ENCODE results near the gene CD163.

The CD163 gene

GRCh38 chr12:7433276-7433822, 70.2 kb downstream of the CD163 start (continued):
- no peak for TF ChIP-seq ZNF560 (tag by site-specific recombination; IDR thresholded peaks at IDR 0.05; ENCODE audit: borderline replicate concordance)
- no peak for TF ChIP-seq ZNF211 (tag by site-specific recombination; IDR thresholded peaks at IDR 0.05; ENCODE audit: low read depth)
- no peak for TF ChIP-seq HOXD13 (CRISPR knock-in tag; IDR thresholded peaks at IDR 0.05; ENCODE audit: borderline replicate concordance)
- TF ChIP-seq ZNF155 (tag by site-specific recombination; IDR thresholded peaks at IDR 0.05), result no peak
- 0 out of 2 replicates have a peak, but pooled peaks have one; percentile 33 for TF ChIP-seq ZNF600 (tag by site-specific recombination; IDR thresholded peaks at IDR 0.05)
- TF ChIP-seq ZNF514 (tag by site-specific recombination; IDR thresholded peaks at IDR 0.05), result no peak
- TF ChIP-seq YY2 (tag by site-specific recombination; IDR thresholded peaks at IDR 0.05), result peak; percentile 69
- TF ChIP-seq ZNF174 (tag by site-specific recombination; IDR thresholded peaks at IDR 0.05), result no peak
- no peak for TF ChIP-seq MZF1 (tag by site-specific recombination; IDR thresholded peaks at IDR 0.05; ENCODE audit: borderline replicate concordance)
- no peak for TF ChIP-seq EGR2 (tag by site-specific recombination; IDR thresholded peaks at IDR 0.05; ENCODE audit: low read depth)
- TF ChIP-seq ZNF555 (tag by site-specific recombination; conservative IDR thresholded peaks at IDR 0.05), result no peak
- TF ChIP-seq ZNF621 (tag by site-specific recombination; IDR thresholded peaks at IDR 0.05), result no peak
- TF ChIP-seq ZNF341 (tag by site-specific recombination; IDR thresholded peaks at IDR 0.05; ENCODE audit: low read depth), result no peak
- TF ChIP-seq HOXC10 (CRISPR knock-in tag; IDR thresholded peaks at IDR 0.05), result no peak
- TF ChIP-seq ZNF830 (tag by site-specific recombination; IDR thresholded peaks at IDR 0.05; ENCODE audit: low read depth), result no peak
- 0 out of 2 replicates have a peak, but pooled peaks have one; percentile 16 for TF ChIP-seq ZBTB17 (tag by site-specific recombination; IDR thresholded peaks at IDR 0.05)
- TF ChIP-seq ZNF221 (tag by site-specific recombination; IDR thresholded peaks at IDR 0.05; ENCODE audit: borderline replicate concordance), result no peak
- TF ChIP-seq ZNF157 (tag by site-specific recombination; IDR thresholded peaks at IDR 0.05), result no peak
- peak; percentile 68 for TF ChIP-seq ZBTB21 (tag by site-specific recombination; IDR thresholded peaks at IDR 0.05)
- TF ChIP-seq ZBTB44 (tag by site-specific recombination; IDR thresholded peaks at IDR 0.05), result no peak
- TF ChIP-seq ZNF433 (tag by site-specific recombination; IDR thresholded peaks at IDR 0.05; ENCODE audit: low read depth), result no peak
- no peak for TF ChIP-seq ZSCAN30 (tag by site-specific recombination; IDR thresholded peaks at IDR 0.05)
- no peak for TF ChIP-seq GLIS1 (tag by site-specific recombination; IDR thresholded peaks at IDR 0.05)
- TF ChIP-seq ZEB2 (tag by site-specific recombination; IDR thresholded peaks at IDR 0.05), result no peak
- TF ChIP-seq ZNF521 (tag by site-specific recombination; IDR thresholded peaks at IDR 0.05), result no peak
- TF ChIP-seq PATZ1 (tag by site-specific recombination; IDR thresholded peaks at IDR 0.05), result no peak
- no peak for TF ChIP-seq ZBTB49 (tag by site-specific recombination; IDR thresholded peaks at IDR 0.05; ENCODE audit: low read depth)
- 0 out of 2 replicates have a peak, but pooled peaks have one; percentile 41 for TF ChIP-seq KLF8 (tag by site-specific recombination; IDR thresholded peaks at IDR 0.05)
- no peak for TF ChIP-seq YY1 (tag by site-specific recombination; IDR thresholded peaks at IDR 0.05)
- no peak for TF ChIP-seq MEIS1 (CRISPR knock-in tag; IDR thresholded peaks at IDR 0.05; ENCODE audit: borderline replicate concordance)
- no peak for TF ChIP-seq ZNF501 (tag by site-specific recombination; IDR thresholded peaks at IDR 0.05)
- TF ChIP-seq ZNF76 (tag by site-specific recombination; IDR thresholded peaks at IDR 0.05; ENCODE audit: borderline replicate concordance, low read depth), result no peak
- TF ChIP-seq GFI1B (tag by site-specific recombination; IDR thresholded peaks at IDR 0.05), result no peak
